Breast epithelium (tissue), 3 donors: ENCODE results near the gene TOMM70.

ENCODE experiments used
- POLR2A ChIP-seq: fragments of 450-650 bp; IDR thresholded peaks from one replicate; pipeline ENCODE4 v1.6.1; 2016; ENCODE audit warnings: antibody characterized with exemption, mild to moderate bottlenecking, moderate library complexity
- POLR2AphosphoS5 ChIP-seq, 3 donors: sonication (generic); formaldehyde crosslinking; IDR thresholded peaks; one replicate each; pipeline ENCODE4 v1.6.1; 2017; ENCODE audit warnings: antibody characterized with exemption in 3 of 3
- TF ChIP-seq, protein P1 (sequence below), 3 donors: fragments of 450-650 bp; IDR thresholded peaks; one replicate each; pipeline ENCODE4 v1.5.1; 2016 to 2017; ENCODE audit warnings: antibody characterized with exemption in 3 of 3, mild to moderate bottlenecking in 3 of 3, moderate library complexity in 3 of 3

DNA sequence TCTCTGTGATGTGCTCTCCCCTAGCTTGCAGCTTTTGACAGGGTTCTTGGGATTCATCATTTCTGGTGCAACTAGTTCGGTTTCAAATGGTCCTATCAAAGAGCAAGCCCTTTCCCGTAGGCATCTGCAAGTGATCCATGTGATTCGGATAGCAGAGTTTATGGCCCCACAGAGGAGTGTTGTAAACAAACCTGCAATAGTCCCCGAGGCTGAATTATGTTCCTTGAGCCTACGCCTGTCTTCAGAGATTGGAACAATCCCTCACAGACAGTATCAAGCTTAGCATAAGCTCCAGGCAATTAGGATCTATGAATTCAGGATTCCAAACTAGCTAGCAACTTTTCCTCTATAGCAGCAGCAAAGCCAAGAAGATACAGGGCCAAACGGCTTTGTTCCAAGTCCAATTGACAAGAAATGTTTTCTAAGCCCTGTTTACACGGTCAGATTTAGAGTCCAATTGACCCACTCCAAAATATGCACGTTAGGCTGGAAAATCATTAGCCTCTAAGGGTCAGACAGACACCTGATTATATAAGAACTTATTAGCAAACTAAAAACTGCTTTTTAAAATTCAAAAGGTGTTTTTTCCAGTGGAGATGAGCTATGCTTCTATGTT is 25.3 kb upstream of the TOMM70 start:
- TF ChIP-seq POLR2A (no peak), POLR2AphosphoS5 (IDR thresholded peaks at IDR 0.05) (no peak)
- TF ChIP-seq, protein P1, sequence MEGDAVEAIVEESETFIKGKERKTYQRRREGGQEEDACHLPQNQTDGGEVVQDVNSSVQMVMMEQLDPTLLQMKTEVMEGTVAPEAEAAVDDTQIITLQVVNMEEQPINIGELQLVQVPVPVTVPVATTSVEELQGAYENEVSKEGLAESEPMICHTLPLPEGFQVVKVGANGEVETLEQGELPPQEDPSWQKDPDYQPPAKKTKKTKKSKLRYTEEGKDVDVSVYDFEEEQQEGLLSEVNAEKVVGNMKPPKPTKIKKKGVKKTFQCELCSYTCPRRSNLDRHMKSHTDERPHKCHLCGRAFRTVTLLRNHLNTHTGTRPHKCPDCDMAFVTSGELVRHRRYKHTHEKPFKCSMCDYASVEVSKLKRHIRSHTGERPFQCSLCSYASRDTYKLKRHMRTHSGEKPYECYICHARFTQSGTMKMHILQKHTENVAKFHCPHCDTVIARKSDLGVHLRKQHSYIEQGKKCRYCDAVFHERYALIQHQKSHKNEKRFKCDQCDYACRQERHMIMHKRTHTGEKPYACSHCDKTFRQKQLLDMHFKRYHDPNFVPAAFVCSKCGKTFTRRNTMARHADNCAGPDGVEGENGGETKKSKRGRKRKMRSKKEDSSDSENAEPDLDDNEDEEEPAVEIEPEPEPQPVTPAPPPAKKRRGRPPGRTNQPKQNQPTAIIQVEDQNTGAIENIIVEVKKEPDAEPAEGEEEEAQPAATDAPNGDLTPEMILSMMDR (IDR thresholded peaks at IDR 0.05): no peak
